ENCODE results near the gene STX8.

- TF ChIP-seq CTCF (tag by site-specific recombination; IDR thresholded peaks at IDR 0.05) (no peak), TCF7L2 (IDR thresholded peaks at IDR 0.05; ENCODE audit: borderline replicate concordance, low read depth, low read length) (no peak), ZNF639 (tag by site-specific recombination; IDR thresholded peaks at IDR 0.05) (no peak), ZNF324 (tag by site-specific recombination; IDR thresholded peaks at IDR 0.05) (no peak), ZNF140 (tag by site-specific recombination; IDR thresholded peaks at IDR 0.05) (no peak), ZBTB8A (tag by site-specific recombination; IDR thresholded peaks at IDR 0.05) (no peak), ZNF660 (tag by site-specific recombination; IDR thresholded peaks at IDR 0.05) (no peak)
- TF ChIP-seq, protein P1, sequence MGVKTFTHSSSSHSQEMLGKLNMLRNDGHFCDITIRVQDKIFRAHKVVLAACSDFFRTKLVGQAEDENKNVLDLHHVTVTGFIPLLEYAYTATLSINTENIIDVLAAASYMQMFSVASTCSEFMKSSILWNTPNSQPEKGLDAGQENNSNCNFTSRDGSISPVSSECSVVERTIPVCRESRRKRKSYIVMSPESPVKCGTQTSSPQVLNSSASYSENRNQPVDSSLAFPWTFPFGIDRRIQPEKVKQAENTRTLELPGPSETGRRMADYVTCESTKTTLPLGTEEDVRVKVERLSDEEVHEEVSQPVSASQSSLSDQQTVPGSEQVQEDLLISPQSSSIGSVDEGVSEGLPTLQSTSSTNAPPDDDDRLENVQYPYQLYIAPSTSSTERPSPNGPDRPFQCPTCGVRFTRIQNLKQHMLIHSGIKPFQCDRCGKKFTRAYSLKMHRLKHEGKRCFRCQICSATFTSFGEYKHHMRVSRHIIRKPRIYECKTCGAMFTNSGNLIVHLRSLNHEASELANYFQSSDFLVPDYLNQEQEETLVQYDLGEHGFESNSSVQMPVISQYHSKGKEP (tag by site-specific recombination; IDR thresholded peaks at IDR 0.05): no peak
Observed at GRCh38 chr17:9472094-9472493, 103.5 kb downstream of the STX8 start.

Data from HEK293 (cell line).